WTC11 (cell line): ENCODE results near the gene CCDC3. TPM values are rescaled to one million over a fixed set of nuclear protein-coding genes. Genes with fewer than 3 reads are reported as not detected.

Source experiments
- ATAC-seq: fragments of 200-7000 bp; cut with Tn5 transposase; 2 replicates; pipeline ENCODE4 v1.10.0; 2021; ENCODE audit warnings: mild to moderate bottlenecking, moderate library complexity
- CTCF ChIA-PET: fragments of 300-600 bp; sonication (Branson Sonifier 250); formaldehyde crosslinking; loops from one replicate; lab custom pipeline; 2021; ENCODE audit warnings: antibody characterized with exemption; lab: Charles Lee
- POLR2A ChIA-PET: fragments of 350-600 bp; sonication (Branson Sonifier 250); formaldehyde crosslinking; loops from one replicate; lab custom pipeline; 2021; ENCODE audit warnings: antibody characterized with exemption; lab: Charles Lee
- DNase-seq: peaks from one replicate; pipeline ENCODE4 v3.0.0; 2021; ENCODE audit warnings: low spot score
- H3K27ac Mint-ChIP-seq: 2 replicates; pipeline ENCODE4 v1.8.0; 2021; ENCODE audit warnings: mixed read lengths
- H3K27me3 Mint-ChIP-seq: 2 replicates; pipeline ENCODE4 v1.8.0; 2021; ENCODE audit warnings: low read depth, mild to moderate bottlenecking, moderate library complexity, mixed read lengths
- H3K36me3 Mint-ChIP-seq: 2 replicates; pipeline ENCODE4 v1.8.0; 2021; ENCODE audit warnings: mixed read lengths
- H3K4me1 Mint-ChIP-seq: 2 replicates; pipeline ENCODE4 v1.8.0; 2022; ENCODE audit warnings: mixed read lengths
- H3K4me3 Mint-ChIP-seq: 2 replicates; pipeline ENCODE4 v1.8.0; 2021; ENCODE audit warnings: mild to moderate bottlenecking, moderate library complexity, mixed read lengths
- H3K9me3 Mint-ChIP-seq: 2 replicates; pipeline ENCODE4 v1.8.0; 2021; ENCODE audit warnings: mixed read lengths
- ARID4B ChIP-seq: sonication (generic); formaldehyde crosslinking; IDR thresholded peaks from 2 replicates; pipeline ENCODE4 v1.8.0; 2023; ENCODE audit warnings: missing genetic modification reagents, mild to moderate bottlenecking, borderline replicate concordance
- CREB1 ChIP-seq: sonication (generic); formaldehyde crosslinking; IDR thresholded peaks from 2 replicates; pipeline ENCODE4 v1.8.0; 2023; ENCODE audit warnings: mild to moderate bottlenecking, missing genetic modification reagents
- E2F5 ChIP-seq: sonication (generic); formaldehyde crosslinking; IDR thresholded peaks from 2 replicates; pipeline ENCODE4 v1.8.1; 2022; ENCODE audit warnings: mild to moderate bottlenecking, moderate library complexity, missing genetic modification reagents
- HMGXB4 ChIP-seq: sonication (generic); formaldehyde crosslinking; IDR thresholded peaks from 2 replicates; pipeline ENCODE4 v1.8.1; 2023; ENCODE audit warnings: mild to moderate bottlenecking, moderate library complexity, missing genetic modification reagents
- SMAD3 ChIP-seq: sonication (generic); formaldehyde crosslinking; IDR thresholded peaks from 2 replicates; pipeline ENCODE4 v1.8.0; 2022; ENCODE audit warnings: missing genetic modification reagents, mild to moderate bottlenecking, borderline replicate concordance
- ZNF121 ChIP-seq: sonication (generic); formaldehyde crosslinking; IDR thresholded peaks from 2 replicates; pipeline ENCODE4 v1.8.0; 2023; ENCODE audit warnings: missing genetic modification reagents
- total RNA-seq: library from RNA; stranded (reverse); gene quantifications from 3 replicates; pipeline ENCODE4 v1.2.3, GENCODE V29; 2021
- TF ChIP-seq, protein P1 (sequence below): fragments of 200-600 bp; IDR thresholded peaks from 2 replicates; pipeline ENCODE4 v1.8.0; 2022; ENCODE audit warnings: antibody characterized with exemption
- TF ChIP-seq, protein P2 (sequence below): sonication (generic); formaldehyde crosslinking; IDR thresholded peaks from 2 replicates; pipeline ENCODE4 v1.8.1; 2022; ENCODE audit warnings: missing genetic modification reagents, borderline replicate concordance

Gene CCDC3
- total RNA-seq, 1 experiment from 2014 or later: 3.5 TPM

DNA sequence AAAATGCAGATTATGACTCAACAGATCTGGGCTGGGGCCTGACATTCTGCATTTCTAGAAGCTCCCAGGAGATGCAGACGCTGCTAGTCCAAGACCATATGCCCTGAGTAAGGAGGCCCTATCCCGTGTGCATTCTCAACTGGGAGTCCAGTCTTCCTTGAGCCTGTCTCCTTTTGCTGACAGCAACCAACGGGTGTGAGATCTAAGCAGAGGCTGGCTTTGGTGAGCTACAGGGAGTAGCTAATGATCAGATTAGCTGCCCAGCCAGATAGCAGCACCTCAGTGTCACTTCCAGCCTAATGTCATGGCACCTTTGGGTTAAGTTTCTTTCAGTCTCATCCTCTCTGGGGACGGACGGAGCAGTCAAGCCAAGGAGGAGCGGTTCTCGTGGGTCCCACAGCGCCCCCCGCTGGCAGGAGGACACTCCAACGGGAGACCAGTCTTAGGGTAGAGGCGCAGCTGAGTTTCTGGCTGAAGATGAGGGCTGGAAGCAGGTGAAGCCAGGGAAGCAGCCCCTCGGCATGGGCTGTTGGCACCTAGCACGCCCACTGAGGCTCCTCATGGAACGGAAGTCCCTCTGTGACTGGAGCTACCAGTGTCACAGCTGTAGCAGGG, 154.0 kb downstream of the CCDC3 start:
- Mint-ChIP-seq H3K27me3 (no peaks in the 10 kb centered on the region; the same call in 1 of the 2 replicates), H3K9me3 (peaks cover 9% of the 10 kb centered on the region), H3K27ac (no peak overlapping the region), H3K36me3 (no peaks in the 10 kb centered on the region), H3K4me3 (no peak overlapping the region), H3K4me1 (no peaks in the 10 kb centered on the region)
- ChIA-PET POLR2A (interaction anchor here (0.5 kb wide), 1 partner anchor 53 kb away, joined by 5 read pairs; no protein-coding TSS in a partner anchor), CTCF (interaction anchor here (0.5 to 1.7 kb wide), 11 partner anchors 9 to 278 kb away, joined by 3 to 10 read pairs (median 4); no protein-coding TSS in a partner anchor)
- peak; percentile 98 for ATAC-seq
- TF ChIP-seq ARID4B (CRISPR knock-in tag) (no peak), CREB1 (CRISPR knock-in tag) (no peak), SMAD3 (no peak), E2F5 (CRISPR knock-in tag) (0 out of 2 replicates have a peak, but pooled peaks have one; percentile 49), HMGXB4 (0 out of 2 replicates have a peak, but pooled peaks have one; percentile 55)
- TF ChIP-seq, protein P1, sequence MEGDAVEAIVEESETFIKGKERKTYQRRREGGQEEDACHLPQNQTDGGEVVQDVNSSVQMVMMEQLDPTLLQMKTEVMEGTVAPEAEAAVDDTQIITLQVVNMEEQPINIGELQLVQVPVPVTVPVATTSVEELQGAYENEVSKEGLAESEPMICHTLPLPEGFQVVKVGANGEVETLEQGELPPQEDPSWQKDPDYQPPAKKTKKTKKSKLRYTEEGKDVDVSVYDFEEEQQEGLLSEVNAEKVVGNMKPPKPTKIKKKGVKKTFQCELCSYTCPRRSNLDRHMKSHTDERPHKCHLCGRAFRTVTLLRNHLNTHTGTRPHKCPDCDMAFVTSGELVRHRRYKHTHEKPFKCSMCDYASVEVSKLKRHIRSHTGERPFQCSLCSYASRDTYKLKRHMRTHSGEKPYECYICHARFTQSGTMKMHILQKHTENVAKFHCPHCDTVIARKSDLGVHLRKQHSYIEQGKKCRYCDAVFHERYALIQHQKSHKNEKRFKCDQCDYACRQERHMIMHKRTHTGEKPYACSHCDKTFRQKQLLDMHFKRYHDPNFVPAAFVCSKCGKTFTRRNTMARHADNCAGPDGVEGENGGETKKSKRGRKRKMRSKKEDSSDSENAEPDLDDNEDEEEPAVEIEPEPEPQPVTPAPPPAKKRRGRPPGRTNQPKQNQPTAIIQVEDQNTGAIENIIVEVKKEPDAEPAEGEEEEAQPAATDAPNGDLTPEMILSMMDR: peak; percentile 76
- DNase-seq: peak; percentile 87

DNA sequence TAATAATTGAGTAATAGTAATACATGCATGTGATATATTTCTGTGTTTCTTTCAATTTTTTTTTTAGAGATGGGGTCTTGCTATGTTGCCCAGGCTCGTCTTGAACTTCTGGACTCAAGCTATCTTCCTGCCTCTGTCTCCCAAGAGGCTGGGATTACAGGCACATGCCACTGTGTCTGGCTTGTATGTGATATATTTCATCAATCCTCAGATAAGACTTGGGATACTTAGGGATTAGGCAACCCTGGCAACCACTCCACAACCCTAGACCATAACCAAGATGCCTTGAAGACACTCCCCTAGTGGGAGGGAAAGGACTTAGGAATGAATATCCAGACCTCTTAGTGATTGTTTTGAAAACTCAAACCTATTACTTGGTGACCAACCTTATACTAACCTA, 154.8 kb downstream of the CCDC3 start:
- TF ChIP-seq, protein P2, sequence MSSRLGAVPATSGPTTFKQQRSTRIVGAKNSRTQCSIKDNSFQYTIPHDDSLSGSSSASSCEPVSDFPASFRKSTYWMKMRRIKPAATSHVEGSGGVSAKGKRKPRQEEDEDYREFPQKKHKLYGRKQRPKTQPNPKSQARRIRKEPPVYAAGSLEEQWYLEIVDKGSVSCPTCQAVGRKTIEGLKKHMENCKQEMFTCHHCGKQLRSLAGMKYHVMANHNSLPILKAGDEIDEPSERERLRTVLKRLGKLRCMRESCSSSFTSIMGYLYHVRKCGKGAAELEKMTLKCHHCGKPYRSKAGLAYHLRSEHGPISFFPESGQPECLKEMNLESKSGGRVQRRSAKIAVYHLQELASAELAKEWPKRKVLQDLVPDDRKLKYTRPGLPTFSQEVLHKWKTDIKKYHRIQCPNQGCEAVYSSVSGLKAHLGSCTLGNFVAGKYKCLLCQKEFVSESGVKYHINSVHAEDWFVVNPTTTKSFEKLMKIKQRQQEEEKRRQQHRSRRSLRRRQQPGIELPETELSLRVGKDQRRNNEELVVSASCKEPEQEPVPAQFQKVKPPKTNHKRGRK: no peak
- peak; percentile 53; the same call in 1 of the 2 replicates for TF ChIP-seq ZNF121 (CRISPR knock-in tag)
- ATAC-seq (no peak), DNase-seq (no peak)
- no peaks in the 10 kb centered on the region for H3K4me1 Mint-ChIP-seq
- H3K27me3 Mint-ChIP-seq: no peaks in the 10 kb centered on the region; the same call in 1 of the 2 replicates
- CTCF ChIA-PET: interaction anchor here (1.2 to 1.7 kb wide), 4 partner anchors 9 to 65 kb away, joined by 3 to 10 read pairs (median 7); no protein-coding TSS in a partner anchor
- POLR2A ChIA-PET: no interaction called here
- peaks cover 6% of the 10 kb centered on the region for H3K9me3 Mint-ChIP-seq
- no peaks in the 10 kb centered on the region for H3K36me3 Mint-ChIP-seq
- no peak overlapping the region for H3K27ac Mint-ChIP-seq
- H3K4me3 Mint-ChIP-seq: no peak overlapping the region

Other genes with a start within 250 kb of the CCDC3 start
- 32.4 to 44.3 TPM (median 36.0 TPM) in 3 replicates for gene OPTN, start 98.5 kb upstream of the CCDC3 start, total RNA-seq
- 40.7 to 44.3 TPM (median 42.4 TPM) in 3 replicates for gene MCM10, start 159.8 kb upstream of the CCDC3 start, total RNA-seq
- gene UCMA, start 232.7 kb upstream of the CCDC3 start, total RNA-seq: 1.0 to 1.9 TPM (median 1.5 TPM) in 3 replicates